ENCODE results near the gene ANAPC13.

ANAPC13 gene

DNA sequence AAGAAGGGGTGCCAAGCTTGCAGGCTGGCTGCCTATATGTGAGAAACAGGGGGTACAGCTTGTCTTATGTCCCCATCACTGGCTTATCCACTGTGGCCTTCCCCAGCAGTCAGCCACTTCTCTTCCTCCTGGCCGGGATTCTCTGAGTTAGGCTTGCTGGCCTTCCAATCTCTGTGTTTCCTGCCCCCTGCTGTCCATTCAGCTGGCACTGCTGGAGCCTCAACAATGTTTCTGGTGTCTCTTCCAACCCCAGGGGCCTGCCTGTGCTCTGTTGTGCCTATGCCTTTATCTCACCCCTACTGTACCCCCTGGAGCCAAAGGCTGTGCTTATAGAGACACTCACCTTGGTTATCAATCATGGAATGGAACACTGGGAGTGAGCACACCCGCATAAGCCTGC lies 36.5 kb downstream of the ANAPC13 start:
- no peak for DNase-seq
- ATAC-seq = no peak

DNA sequence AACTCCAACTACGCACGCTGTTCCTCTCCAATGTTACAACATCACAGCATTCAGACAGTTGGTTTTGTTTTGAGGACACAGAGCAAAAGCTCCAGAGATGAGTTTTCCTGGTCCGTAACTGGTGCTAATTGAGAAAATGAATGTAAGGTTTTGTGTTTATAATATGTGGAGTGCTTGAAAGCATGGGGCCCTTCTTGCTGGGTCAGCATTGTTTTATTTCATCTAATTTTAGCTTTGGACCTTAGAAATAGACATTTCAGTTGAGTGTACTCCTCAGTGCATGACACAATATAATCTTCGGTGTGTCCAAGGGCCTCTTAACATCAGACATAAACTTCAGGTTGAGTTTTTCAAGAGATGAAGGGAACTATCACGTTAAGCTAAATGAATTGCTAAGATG lies 37.1 kb downstream of the ANAPC13 start:
- no peak for DNase-seq
- ATAC-seq = no peak

DNA sequence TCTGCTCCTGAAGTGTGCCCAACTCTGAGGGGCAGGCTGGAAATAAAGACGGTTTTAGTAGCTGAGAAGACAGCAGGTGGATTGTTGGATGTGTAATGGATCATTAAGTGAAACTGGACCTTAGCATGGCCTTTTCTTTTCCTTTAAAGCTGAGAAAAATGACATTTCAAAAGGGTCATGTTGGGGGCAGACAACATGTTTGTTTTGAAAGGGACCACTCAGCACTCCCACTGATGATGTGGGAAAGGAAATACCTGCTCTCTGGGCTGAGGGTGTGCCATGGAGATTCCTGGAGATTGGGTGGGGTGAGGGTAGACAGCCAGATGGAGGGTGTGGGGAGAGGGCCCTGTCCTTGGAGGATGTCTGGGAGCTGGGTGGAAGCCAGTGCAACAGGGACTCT lies 38.4 kb downstream of the ANAPC13 start:
- ATAC-seq (no peak), DNase-seq (no peak)

DNA sequence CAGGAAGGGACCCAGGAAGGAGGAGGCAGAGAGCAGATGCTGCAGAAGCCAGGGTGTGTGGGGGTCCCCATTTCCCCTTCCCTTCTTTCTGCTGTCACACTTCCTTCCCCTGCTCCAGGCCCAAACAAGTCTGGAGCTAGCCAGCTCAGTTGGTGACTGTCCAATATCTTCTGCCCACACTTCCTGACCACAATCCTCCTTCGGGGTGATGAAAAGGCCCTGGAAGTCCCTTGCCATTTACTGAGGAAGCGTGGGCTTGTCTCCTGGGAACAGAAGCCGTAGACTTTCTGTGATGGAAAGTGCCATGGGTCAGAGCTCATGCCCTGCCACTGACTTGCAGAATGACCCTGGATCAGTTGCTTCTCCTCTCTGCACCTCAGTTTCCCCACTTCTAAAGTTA lies 39.0 kb downstream of the ANAPC13 start:
- no peak for ATAC-seq

DNA sequence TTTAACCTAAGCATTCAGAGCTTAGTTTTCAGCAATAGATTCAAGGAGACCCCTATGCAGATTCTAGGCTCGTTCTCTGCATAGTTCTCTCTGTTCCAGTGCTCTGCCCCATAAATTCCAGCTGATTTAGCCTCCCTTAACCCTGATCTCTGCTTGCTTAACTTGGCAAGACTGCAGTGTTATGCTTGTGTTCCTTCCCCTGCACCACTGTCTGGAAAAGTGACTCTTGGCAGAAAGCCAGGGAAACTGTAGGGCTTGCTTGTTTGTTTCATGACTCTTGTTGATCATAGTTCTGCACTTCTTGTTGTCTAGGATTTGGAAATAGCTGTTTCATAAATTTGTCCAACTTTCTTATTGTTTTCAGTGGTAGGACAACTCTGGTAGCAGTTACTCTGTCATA lies 40.1 kb downstream of the ANAPC13 start:
- no peak for DNase-seq
- no peak for ATAC-seq

More for the DNA sequence above, 39.0 kb downstream of the ANAPC13 start:
- no peak for DNase-seq

DNA sequence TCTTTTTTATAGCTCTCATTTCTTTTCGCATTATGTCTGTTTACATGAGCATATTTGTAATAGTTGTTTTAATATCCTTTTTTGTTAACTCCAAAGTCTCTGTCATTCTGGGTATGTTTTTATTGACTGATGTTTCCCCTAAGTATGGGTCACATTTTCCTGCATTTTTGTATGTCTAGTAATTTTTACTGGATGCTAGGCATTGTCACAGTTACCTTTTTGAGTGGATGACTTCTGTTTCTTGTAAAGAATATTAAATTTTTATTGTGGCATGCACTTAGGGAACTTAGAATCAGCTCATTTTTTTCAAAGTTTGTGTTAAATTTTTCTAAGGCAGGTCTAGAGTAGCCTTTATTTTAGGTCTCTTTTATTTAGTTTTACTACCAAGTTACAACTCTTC lies 40.7 kb downstream of the ANAPC13 start:
- ATAC-seq (no peak), DNase-seq (no peak)

DNA sequence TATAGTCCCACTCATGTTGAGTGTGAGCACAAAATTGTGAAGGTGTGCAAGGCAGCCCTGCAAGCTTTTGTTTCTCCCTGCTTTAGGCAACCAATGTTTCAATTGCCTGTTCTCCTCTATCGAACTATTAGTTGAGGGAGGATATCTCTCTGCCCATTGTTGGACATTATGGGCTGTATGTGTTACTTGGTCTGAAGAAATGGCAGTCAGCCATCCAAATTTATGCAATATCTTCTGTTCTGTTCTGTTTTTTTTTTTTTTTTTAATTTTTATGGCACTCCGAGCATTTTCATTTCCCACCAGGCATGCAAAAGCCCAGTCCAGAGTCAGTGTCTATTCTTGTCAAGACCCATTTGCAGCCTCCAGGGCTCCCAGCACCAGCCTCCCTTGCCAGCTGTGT lies 44.0 kb downstream of the ANAPC13 start:
- DNase-seq (no peak), ATAC-seq (no peak)

DNA sequence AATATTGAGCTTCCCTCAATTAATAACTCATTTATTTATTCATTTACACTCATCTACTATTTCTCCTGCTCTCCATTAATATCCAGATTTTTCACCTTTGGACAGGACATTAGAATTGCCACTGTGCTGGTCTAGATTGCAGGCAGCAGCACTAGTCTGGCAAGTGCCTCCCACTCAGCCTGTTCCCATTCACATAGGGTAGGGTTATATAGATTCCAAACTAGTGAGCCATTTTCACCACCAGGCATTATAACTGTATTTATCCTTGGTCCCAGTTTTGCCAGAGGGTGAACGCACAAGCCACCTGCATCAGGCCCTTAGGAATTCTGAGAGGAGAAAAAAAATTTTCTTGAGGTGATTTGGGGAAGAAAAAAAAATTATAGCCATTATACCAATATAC lies 44.5 kb downstream of the ANAPC13 start:
- DNase-seq (no peak), ATAC-seq (no peak)

DNA sequence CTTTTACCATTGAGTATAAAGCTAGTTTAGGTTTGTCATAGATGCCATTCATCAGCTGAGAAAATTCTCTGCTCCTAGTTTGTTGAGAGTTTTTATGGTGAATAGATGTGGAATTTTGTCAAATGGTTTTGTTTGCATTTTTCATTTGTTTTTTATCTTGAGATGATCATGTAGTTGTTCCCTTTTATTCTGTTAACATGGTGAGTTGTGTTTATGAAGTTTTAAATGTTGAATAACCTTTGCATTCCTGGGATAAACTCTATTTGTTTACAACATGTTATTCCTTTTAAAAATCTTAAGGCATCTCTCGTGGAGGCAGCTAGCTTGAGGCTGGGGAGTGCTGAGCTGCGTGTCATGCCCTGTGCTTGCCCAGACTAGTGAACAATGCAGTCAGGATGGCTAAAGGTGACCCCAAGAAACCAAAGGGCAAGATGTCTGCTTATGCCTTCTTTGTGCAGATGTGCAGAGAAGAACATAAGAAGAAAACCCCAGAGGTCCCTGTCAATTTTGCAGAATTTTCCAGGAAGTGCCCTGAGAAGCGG lies 48.5 kb downstream of the ANAPC13 start:
- DNase-seq = no peak
- ATAC-seq = no peak

DNA sequence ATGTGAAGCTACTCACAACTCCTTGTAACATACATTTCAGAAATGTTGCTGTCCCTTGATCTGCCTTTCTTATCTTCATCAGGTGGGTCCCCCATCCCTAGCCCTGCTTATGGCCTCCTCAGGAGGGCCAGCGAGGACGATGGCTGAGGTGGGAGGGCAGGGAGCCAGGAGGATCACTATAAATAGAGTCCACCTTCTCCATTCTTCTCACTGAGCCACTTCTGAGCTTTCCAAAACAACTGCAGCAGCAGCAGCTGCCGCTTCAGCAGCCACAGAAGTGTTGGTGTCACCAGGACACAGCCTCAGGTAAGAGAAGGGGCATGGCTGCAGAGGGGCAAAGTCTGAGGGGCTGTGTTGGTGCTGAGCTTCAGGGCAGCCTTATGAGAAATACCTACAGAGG lies 53.5 kb downstream of the ANAPC13 start:
- no peak for ATAC-seq
- DNase-seq = no peak

DNA sequence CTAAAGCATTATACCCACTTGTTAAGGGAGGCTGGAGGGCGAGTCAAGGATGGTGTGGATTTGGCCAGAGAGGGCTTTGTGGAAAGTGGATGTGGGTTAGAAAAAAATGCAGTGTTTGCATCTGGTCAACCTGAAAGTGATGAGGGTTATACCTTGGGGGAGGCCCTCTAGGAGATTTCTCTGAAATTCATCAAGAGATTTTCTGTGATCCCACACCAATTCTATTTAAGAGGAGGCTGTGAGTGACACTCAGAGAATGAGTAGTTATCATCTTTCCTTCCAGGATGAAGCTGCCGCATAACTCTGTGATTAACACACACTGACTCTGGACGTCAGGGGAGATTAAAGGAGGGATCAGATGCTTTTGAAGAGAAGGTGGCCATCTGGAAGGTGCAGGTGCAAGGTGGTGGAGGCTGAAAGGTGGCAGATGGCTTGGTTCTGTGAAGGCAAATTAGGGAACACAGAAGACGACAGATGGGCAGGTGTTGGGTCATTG lies 54.8 kb downstream of the ANAPC13 start:
- DNase-seq = no peak
- no peak for ATAC-seq

DNA sequence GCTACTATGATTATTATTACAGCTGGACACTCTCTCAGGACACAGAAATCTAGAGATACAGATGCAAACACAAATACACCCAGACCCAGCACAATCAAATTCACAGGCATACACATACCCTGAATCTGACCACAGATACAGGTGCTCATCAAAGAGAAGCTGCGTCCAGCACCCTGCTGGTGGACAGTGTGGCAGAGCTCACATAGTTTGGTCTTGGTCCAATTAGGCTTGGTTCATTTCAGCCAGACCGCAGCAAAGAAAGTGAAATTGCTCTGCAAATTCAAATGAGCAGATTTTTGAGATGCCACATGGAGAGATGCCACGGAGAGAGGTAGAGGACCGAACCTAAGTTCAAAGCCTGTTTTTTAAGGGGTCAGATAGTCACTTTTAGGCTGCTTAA lies 55.6 kb downstream of the ANAPC13 start:
- no peak for DNase-seq
- ATAC-seq = no peak

DNA sequence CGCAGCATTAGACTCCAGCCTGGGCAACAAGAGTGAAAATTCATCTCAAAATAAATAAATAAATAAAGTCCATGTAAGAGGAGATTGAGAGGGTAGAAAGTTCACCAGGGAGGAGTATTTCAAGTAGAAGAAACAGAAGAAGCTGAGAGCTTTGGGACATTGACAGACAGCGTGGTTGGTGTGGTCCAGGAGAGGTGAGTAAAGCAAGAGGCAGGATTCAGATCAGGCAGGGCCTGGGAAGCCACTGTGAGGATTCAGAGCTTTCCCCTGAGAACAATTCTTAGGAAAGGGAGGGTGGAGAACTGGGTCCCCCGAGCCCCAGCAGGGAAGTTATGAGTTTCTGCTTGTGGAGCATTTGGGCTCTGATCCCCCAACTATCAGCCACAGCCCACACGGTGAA lies 57.4 kb downstream of the ANAPC13 start:
- DNase-seq (no peak), ATAC-seq (no peak)
